GM18526 (cell line): ENCODE measurements around the gene POLN.

Source experiments
- POLR2A ChIP-seq: IDR thresholded peaks from 3 replicates; pipeline ENCODE4 v1.6.1; 2011; ENCODE audit not compliant: insufficient read length; ENCODE audit errors: extremely low read depth

The POLN gene

DNA sequence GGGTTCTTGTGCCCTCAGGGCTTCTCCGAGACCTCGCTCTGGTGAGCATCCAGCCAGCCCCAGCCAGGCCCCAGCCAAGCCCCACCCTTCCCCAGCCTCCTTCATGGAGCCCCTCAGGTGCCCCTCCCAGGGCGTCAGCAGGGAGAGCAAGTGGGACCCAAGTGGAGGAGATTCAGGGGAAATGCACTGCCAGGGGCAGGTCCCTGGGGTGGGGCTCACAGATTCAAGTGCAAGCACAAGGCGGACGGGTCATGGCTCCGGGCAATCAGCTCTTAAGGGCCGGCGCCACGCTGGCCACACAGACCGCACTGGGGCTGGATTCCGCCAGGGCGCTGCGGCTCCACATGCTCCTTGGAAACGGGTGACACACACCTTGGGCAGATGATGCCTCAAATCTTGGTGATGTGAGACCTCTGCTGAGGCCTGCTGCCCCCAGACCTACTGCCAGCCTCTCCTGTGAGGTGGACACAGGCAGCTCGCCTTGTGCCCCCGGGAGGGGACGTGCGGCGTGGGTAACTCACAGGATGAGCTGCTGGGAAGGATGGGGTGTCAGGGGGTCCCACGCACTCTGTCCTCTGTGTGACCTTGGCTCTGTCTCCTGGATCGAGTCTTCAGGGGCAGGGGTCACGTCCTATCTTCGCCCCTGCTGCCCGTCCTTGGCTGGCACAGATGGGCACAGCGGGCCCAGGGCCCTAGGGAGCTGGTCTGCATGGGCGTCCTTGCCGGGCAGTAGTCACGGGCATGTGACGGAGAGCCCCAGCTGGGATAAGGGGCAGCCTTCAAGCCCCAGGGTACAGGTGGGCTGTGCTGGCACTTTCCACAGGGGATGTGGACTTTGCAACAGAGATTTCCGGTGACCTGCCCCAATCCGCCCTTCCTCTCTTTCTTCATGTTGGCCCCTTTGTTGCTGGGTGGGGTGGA, 165.7 kb downstream of the POLN start:
- TF ChIP-seq POLR2A, result no peak

- no peak for TF ChIP-seq POLR2A
Measured at GRCh38 chr4:2075171-2075986, 166.5 kb downstream of the POLN start.

DNA sequence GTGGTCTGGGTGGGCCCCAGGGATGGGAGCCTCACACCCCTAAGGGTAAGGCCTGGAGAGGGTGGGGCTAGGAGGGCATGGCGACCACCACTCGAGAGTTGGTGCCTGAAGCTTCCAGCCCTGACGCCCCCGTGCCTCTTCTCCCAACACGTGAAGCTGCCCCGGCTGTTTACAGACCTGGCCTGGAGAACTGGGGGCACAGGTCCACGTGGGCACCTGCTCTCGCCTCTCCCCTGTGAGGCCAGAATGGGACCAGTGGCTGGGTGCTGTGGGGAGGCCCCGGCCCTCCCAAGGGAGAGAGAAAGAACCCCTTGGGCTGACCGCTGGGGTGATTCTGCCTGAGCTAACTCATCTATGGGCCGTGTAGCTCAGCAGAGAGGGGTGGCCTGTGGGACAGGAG, 167.3 kb downstream of the POLN start:
- no peak for TF ChIP-seq POLR2A

DNA sequence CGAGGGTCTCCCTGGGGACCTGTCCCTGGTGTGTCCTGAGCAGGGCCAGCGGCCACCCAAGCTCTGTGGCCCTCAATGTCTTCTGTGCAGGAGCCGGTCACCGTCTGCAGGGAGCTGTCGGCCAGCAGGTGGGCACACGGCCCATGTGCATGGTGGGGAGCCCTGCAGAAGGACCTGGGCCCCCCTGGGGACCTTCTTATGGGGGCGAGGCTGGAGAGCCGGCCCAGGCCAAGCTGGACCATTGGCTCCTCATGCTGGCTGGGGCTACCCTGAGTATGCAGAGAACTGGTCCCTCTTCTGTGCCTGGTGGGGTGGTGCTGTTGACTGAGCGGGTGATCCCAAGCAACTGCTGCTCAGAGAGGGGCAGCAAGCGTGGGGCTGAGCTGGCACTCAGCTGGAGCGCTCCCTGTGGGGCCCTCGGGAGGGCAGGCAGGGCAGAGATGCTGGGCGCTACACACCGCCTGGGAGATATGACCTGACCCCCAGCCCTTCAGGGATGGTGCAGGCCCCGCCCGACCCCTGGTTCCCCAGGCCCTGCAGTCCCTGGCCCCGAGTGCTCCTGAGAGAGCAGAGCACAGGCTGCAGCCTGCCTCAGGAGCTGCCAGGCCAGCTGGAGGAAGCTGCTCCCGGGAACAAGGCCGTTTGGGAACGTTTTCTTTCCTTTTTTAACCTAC, 168.0 kb downstream of the POLN start:
- TF ChIP-seq POLR2A, result no peak

- TF ChIP-seq POLR2A, result no peak
Measured at GRCh38 chr4:2072971-2073807, 168.7 kb downstream of the POLN start.

DNA sequence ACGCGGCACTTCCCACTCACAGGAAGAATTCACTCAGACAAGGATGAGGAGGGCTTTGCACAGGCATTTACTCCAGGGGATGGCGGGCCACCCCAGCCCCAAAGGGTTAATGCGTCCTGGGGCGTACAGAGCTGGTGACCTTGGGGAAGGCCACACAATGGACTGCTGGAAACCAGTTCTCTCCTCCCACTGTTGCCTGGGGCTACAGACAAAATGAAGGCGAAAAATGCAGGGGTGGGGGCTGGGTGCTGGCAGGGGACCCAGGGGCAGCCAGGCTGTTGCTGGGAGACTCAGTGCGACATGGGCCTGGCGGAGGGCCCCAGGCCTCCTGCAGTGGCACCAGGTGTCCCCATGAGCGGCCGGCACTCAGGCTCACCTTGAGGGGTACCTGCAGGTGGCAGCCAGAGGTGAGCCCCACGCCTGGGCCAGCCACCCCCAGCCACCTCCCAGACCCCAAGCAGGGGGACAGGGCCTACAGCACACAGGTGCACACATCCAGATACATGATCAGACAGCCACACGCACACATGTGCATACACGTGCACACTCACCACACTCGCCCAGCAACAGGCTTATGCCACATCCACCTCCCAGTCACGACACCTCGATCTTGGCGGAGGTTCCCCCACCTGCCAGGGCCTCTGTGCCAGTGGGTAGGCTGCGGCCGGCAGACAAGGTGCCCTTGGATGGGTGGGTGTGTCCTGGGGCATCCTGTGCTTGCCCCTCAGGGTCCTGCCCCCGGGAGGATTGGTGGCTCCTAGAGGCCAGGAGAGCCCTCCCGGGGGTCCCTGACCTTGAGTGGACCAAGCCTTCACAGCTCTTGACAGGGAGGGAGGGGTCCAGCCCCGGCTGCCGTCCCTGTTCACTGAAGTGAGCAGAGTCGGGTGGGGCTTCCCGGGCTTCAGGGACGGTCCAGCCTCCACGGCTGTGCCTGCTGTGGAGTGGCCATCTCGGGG, 169.7 kb downstream of the POLN start:
- no peak for TF ChIP-seq POLR2A

DNA sequence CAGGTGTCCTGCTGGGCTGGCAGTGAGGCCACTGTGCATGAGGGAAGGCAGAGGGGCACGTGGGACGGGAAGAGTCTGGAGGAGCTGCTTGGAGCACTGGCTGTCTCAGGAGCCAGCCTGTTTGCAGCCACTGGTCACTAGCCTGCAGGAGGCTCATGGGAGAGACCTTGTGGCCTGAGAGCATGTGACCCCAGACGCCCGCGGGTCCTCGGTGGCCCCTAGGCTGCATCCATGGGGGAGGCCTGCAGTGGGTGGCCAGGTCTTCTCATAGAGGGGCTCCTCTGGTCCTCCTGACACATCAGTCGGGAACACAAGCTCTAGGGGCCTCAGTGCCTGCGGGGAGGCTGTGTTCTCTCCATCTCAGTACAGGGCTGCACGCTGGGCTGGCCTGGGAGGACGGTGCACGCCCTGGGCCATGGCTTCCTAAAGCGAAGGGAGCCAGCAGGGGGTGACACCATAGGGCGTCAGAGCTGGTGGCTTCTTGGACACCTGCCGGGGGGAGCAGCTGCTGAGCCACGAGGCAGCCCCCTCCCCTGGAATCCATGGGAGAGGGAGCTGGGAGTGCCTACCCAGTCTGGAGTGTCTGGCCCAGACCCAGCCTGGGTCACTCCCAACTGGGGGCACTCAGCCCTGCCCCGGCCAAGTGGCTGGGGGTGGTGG, 170.5 kb downstream of the POLN start:
- no peak for TF ChIP-seq POLR2A

DNA sequence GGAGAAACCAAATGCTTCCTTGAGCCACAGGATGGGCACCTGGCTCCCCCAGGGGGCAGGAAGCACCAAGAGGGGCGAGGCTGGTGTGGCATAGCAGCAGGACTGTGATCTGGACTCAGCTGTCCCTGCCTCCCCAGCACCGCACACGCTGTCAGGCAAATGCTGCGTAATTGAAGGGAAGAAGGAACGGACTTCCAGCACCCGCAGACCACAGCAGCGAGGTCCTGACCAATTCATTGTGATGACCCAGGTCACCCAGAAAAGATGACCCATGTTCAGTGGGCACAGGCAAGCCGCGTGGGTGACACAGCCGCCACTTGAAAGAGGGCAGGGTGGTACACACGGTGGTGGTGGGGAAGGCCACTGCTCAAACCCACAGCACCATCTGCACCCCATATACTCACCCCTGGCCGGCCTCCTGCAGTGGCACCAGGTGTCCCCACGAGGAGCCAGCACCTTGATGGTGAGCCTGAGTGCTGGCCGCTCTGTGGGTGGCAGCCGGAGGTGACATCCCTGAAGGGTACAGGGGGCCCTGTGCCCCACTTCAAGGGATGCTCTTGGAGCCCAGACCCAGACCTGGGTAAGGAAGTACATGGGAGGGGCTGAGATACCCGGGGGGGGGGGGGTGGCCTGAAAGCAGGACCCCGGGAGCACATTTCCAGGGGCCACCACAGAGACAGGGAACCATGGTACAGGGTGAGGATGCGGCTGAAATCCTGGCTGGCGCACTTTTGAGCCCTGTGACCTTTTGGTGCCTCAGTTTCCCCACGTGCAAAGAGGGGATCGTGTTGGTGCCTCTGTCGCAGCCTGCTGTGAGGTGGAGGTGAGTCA, 171.3 kb downstream of the POLN start:
- no peak for TF ChIP-seq POLR2A

DNA sequence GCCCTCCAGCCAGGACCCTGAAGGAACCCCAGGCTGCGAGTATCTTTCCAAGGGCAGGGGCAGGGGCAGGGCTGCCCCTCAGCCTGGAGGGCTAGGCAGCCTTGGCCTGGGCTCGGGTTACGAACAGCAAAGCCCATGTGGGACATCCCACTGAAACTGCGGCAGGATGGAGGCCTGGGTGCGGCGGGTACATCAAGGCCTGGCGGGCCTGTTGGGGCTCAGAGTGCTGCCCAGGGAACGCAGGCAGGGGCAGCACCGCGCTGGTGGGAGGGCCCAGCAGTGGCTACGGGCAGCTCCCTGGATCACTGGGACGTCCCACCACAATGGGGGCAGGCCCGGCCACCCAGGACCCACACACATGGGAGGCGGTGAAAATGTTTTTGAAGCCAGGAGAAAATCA, 171.9 kb downstream of the POLN start:
- TF ChIP-seq POLR2A, result no peak

GRCh38 chr4:2069161-2069971, 172.6 kb downstream of the POLN start:
- TF ChIP-seq POLR2A, result no peak

GRCh38 chr4:2068566-2068965, 173.4 kb downstream of the POLN start:
- no peak for TF ChIP-seq POLR2A

GRCh38 chr4:2068198-2068470, 173.8 kb downstream of the POLN start:
- no peak for TF ChIP-seq POLR2A
